Measurements from ENCODE around the gene ADGRV1.
"Not testable (repeated sequence)": the region's sequence is repeated elsewhere in the genome, so short reads cannot be mapped to it uniquely, and the experiment has no call there.

The ADGRV1 gene

GRCh38 chr5:91007251-91007650, 448.7 kb downstream of the ADGRV1 start:
- ChIA-PET CTCF (interaction anchor here (0.7 kb wide), 1 partner anchor 66 kb away, joined by 4 read pairs; no protein-coding TSS in a partner anchor), POLR2A (no interaction called here)
- Histone ChIP-seq H3K4me1 (ENCODE audit: control insufficient read depth, insufficient read depth, low read length) (peaks cover 5% of the 10 kb centered on the region; the same call in 1 of the 2 replicates), H3K36me3 (ENCODE audit: control insufficient read depth in 2 of 2, insufficient read depth in 1 of 2, low read length in 2 of 2) (no peaks in the 10 kb centered on the region), H3K27ac (ENCODE audit: extremely low read depth, low read depth, low read length) (no peak overlapping the region), H3K4me3 (ENCODE audit: low read depth, low read length) (no peak overlapping the region), H3K9me3 (ENCODE audit: control insufficient read depth, insufficient read depth, low read depth, low read length) (no peaks in the 10 kb centered on the region)
- TF ChIP-seq ZNF501 (tag by site-specific recombination; IDR thresholded peaks at IDR 0.05): no peak
- TF ChIP-seq YY2 (tag by site-specific recombination; IDR thresholded peaks at IDR 0.05): no peak

GRCh38 chr5:91007780-91008402, 449.3 kb downstream of the ADGRV1 start:
- H3K9me3 ChIP-seq (ENCODE audit: control insufficient read depth, insufficient read depth, low read depth, low read length): no peaks in the 10 kb centered on the region
- POLR2A ChIA-PET: no interaction called here
- H3K4me1 ChIP-seq (ENCODE audit: control insufficient read depth, insufficient read depth, low read length): peaks cover 5% of the 10 kb centered on the region; the same call in 1 of the 2 replicates
- TF ChIP-seq SP3 (tag by site-specific recombination; IDR thresholded peaks at IDR 0.05): no peak
- H3K36me3 ChIP-seq (ENCODE audit: control insufficient read depth in 2 of 2, insufficient read depth in 1 of 2, low read length in 2 of 2): no peaks in the 10 kb centered on the region
- no peak overlapping the region for H3K4me3 ChIP-seq (ENCODE audit: low read depth, low read length)
- no peak overlapping the region for H3K27ac ChIP-seq (ENCODE audit: extremely low read depth, low read depth, low read length)
- CTCF ChIA-PET: interaction anchor here (0.7 kb wide), 1 partner anchor 67 kb away, joined by 4 read pairs; no protein-coding TSS in a partner anchor

GRCh38 chr5:91010090-91010489, 451.5 kb downstream of the ADGRV1 start:
- Histone ChIP-seq H3K9me3 (ENCODE audit: control insufficient read depth, insufficient read depth, low read depth, low read length) (no peaks in the 10 kb centered on the region), H3K36me3 (ENCODE audit: control insufficient read depth in 2 of 2, insufficient read depth in 1 of 2, low read length in 2 of 2) (no peaks in the 10 kb centered on the region), H3K27ac (ENCODE audit: extremely low read depth, low read depth, low read length) (no peak overlapping the region), H3K4me3 (ENCODE audit: low read depth, low read length) (no peak overlapping the region), H3K4me1 (ENCODE audit: control insufficient read depth, insufficient read depth, low read length) (peaks cover 5% of the 10 kb centered on the region; the same call in 1 of the 2 replicates)
- POLR2A ChIA-PET: interaction anchor here (1.5 kb wide), 1 partner anchor 373 kb away, joined by 3 read pairs; the partner anchor contains the start of gene ARRDC3
- CTCF ChIA-PET: no interaction called here
- TF ChIP-seq ZNF530 (tag by site-specific recombination; IDR thresholded peaks at IDR 0.05; ENCODE audit: low read depth) (no peak), ZNF624 (tag by site-specific recombination; IDR thresholded peaks at IDR 0.05) (no peak)
- TF ChIP-seq, protein P1, sequence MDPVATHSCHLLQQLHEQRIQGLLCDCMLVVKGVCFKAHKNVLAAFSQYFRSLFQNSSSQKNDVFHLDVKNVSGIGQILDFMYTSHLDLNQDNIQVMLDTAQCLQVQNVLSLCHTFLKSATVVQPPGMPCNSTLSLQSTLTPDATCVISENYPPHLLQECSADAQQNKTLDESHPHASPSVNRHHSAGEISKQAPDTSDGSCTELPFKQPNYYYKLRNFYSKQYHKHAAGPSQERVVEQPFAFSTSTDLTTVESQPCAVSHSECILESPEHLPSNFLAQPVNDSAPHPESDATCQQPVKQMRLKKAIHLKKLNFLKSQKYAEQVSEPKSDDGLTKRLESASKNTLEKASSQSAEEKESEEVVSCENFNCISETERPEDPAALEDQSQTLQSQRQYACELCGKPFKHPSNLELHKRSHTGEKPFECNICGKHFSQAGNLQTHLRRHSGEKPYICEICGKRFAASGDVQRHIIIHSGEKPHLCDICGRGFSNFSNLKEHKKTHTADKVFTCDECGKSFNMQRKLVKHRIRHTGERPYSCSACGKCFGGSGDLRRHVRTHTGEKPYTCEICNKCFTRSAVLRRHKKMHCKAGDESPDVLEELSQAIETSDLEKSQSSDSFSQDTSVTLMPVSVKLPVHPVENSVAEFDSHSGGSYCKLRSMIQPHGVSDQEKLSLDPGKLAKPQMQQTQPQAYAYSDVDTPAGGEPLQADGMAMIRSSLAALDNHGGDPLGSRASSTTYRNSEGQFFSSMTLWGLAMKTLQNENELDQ (tag by site-specific recombination; IDR thresholded peaks at IDR 0.05; ENCODE audit: low read depth): no peak

GRCh38 chr5:91011029-91011428, 452.4 kb downstream of the ADGRV1 start:
- Histone ChIP-seq H3K9me3 (ENCODE audit: control insufficient read depth, insufficient read depth, low read depth, low read length) (no peaks in the 10 kb centered on the region), H3K27ac (ENCODE audit: extremely low read depth, low read depth, low read length) (no peak overlapping the region), H3K4me1 (ENCODE audit: control insufficient read depth, insufficient read depth, low read length) (peaks cover 5% of the 10 kb centered on the region; the same call in 1 of the 2 replicates), H3K36me3 (ENCODE audit: control insufficient read depth in 2 of 2, insufficient read depth in 1 of 2, low read length in 2 of 2) (no peaks in the 10 kb centered on the region), H3K4me3 (ENCODE audit: low read depth, low read length) (no peak overlapping the region)
- CTCF ChIA-PET: no interaction called here
- TF ChIP-seq ZBTB44 (tag by site-specific recombination; IDR thresholded peaks at IDR 0.05) (peak; percentile 18; the same call in 1 of the 2 replicates), KLF10 (tag by site-specific recombination; IDR thresholded peaks at IDR 0.05) (no peak)
- POLR2A ChIA-PET: no interaction called here

DNA sequence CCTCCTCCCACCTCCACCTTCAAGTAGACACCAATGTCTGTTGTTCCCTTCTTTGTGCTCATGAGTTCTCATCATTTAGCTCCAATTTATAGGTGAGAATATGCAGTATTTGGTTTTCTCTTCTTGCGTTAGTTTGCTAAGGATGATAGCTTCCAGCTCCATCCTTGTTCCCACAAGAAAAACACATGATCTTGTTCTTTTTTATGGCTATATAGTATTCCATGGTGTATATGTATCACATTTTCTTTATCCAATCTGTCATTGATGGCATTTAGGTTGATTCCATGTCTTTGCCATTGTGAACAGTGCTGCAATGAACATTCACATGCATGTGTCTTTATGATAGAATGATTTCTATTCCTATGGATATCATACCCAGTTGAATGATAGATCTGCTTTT, 454.3 kb downstream of the ADGRV1 start:
- H3K4me1 ChIP-seq (ENCODE audit: control insufficient read depth, insufficient read depth, low read length); H3K27ac ChIP-seq (ENCODE audit: extremely low read depth, low read depth, low read length); H3K4me3 ChIP-seq (ENCODE audit: low read depth, low read length); H3K36me3 ChIP-seq (ENCODE audit: control insufficient read depth in 2 of 2, insufficient read depth in 1 of 2, low read length in 2 of 2); POLR2A ChIA-PET; H3K9me3 ChIP-seq (ENCODE audit: control insufficient read depth, insufficient read depth, low read depth, low read length): not testable (repeated sequence)
- CTCF ChIA-PET: interaction anchor here (2.1 kb wide), 1 partner anchor 81 kb away, joined by 8 read pairs; no protein-coding TSS in a partner anchor
- TF ChIP-seq ZNF146 (tag by site-specific recombination; IDR thresholded peaks at IDR 0.05) (peak; percentile 76), ZNF580 (tag by site-specific recombination; IDR thresholded peaks at IDR 0.05) (peak; percentile 52; the same call in 1 of the 2 replicates)
